HEK293 (cell line): Measurements from ENCODE around the gene HM13.

Experiments used
- CTCF ChIA-PET: fragments of 350-600 bp; formaldehyde crosslinking; extraction: SDS; loops from one replicate; lab custom pipeline; 2021; ENCODE audit warnings: antibody characterized with exemption; lab: Yijun Ruan, JAX
- POLR2A ChIA-PET: fragments of 300-600 bp; formaldehyde crosslinking; extraction: SDS; loops from one replicate; lab custom pipeline; 2020; ENCODE audit warnings: antibody characterized with exemption, inconsistent platforms; lab: Yijun Ruan, JAX
- H3K27ac ChIP-seq: fragments of 200-500 bp; sonication (Bioruptor generic); 2 replicates; pipeline ENCODE4 v1.5.1; 2014; ENCODE audit warnings: low read depth, low read length, control low read depth, inconsistent platforms; ENCODE audit errors: extremely low read depth
- H3K36me3 ChIP-seq, 2 experiments: fragments of 200-500 bp in 1 of 2; sonication (Bioruptor generic) in 1 of 2; 1 replicate in 1 of 2; 2 replicates in 1 of 2; pipeline ENCODE4 v1.5.1; 2014 to 2017; ENCODE audit warnings: inconsistent platforms in 2 of 2, low read length in 2 of 2; ENCODE audit not compliant: control insufficient read depth in 2 of 2, insufficient read depth in 1 of 2
- H3K4me1 ChIP-seq: fragments of 200-500 bp; sonication (Bioruptor generic); 2 replicates; pipeline ENCODE4 v1.5.1; 2014; ENCODE audit warnings: mild to moderate bottlenecking, low read length, inconsistent platforms; ENCODE audit not compliant: control insufficient read depth, insufficient read depth
- H3K4me3 ChIP-seq: 2 replicates; pipeline ENCODE4 v1.5.1; 2011; ENCODE audit warnings: low read depth, mild to moderate bottlenecking, control low read depth, low read length, moderate library complexity
- H3K9me3 ChIP-seq: fragments of 200-500 bp; sonication (Bioruptor generic); 2 replicates; pipeline ENCODE4 v1.5.1; 2014; ENCODE audit warnings: low read depth, low read length, inconsistent platforms; ENCODE audit not compliant: control insufficient read depth, insufficient read depth
- GLI2 ChIP-seq: fragments of 450-650 bp; formaldehyde crosslinking; IDR thresholded peaks from 2 replicates; pipeline ENCODE4; 2017; ENCODE audit warnings: missing biosample characterization, missing genetic modification characterization, low read depth, borderline replicate concordance
- GLIS1 ChIP-seq: fragments of 450-650 bp; formaldehyde crosslinking; IDR thresholded peaks from 2 replicates; pipeline ENCODE4 v1.5.1; 2016; ENCODE audit warnings: missing biosample characterization, missing genetic modification characterization
- YY2 ChIP-seq: fragments of 450-650 bp; formaldehyde crosslinking; IDR thresholded peaks from 2 replicates; pipeline ENCODE4 v1.5.1; 2016; ENCODE audit warnings: missing biosample characterization, missing genetic modification characterization
- ZFP3 ChIP-seq: fragments of 450-650 bp; formaldehyde crosslinking; IDR thresholded peaks from 2 replicates; pipeline ENCODE4 v1.5.1; 2016; ENCODE audit warnings: low read depth, missing biosample characterization, missing genetic modification characterization
- ZNF112 ChIP-seq: fragments of 450-650 bp; formaldehyde crosslinking; IDR thresholded peaks from 2 replicates; pipeline ENCODE4 v1.5.0; 2017; ENCODE audit warnings: missing biosample characterization, missing genetic modification characterization
- ZNF138 ChIP-seq: fragments of 450-650 bp; formaldehyde crosslinking; IDR thresholded peaks from 2 replicates; pipeline ENCODE4 v1.5.1; 2016; ENCODE audit warnings: missing biosample characterization, missing genetic modification characterization, borderline replicate concordance
- ZNF248 ChIP-seq: fragments of 450-650 bp; formaldehyde crosslinking; IDR thresholded peaks from 2 replicates; pipeline ENCODE4 v1.5.1; 2017; ENCODE audit warnings: missing biosample characterization, missing genetic modification characterization
- ZNF404 ChIP-seq: fragments of 450-650 bp; formaldehyde crosslinking; IDR thresholded peaks from 2 replicates; pipeline ENCODE4 v1.5.1; 2017; ENCODE audit warnings: missing biosample characterization, missing genetic modification characterization
- ZNF433 ChIP-seq: fragments of 450-650 bp; formaldehyde crosslinking; IDR thresholded peaks from 2 replicates; pipeline ENCODE4 v1.5.1; 2016; ENCODE audit warnings: missing biosample characterization, missing genetic modification characterization, low read depth
- ZNF529 ChIP-seq: fragments of 450-650 bp; formaldehyde crosslinking; IDR thresholded peaks from 2 replicates; pipeline ENCODE4 v1.5.1; 2017; ENCODE audit warnings: missing genetic modification characterization, missing biosample characterization; ENCODE audit not compliant: insufficient replicate concordance
- ZNF544 ChIP-seq: fragments of 450-650 bp; formaldehyde crosslinking; IDR thresholded peaks from 2 replicates; pipeline ENCODE4 v1.5.0; 2017; ENCODE audit warnings: missing biosample characterization, missing genetic modification characterization
- ZNF558 ChIP-seq: fragments of 450-650 bp; formaldehyde crosslinking; IDR thresholded peaks from 2 replicates; pipeline ENCODE4 v1.5.1; 2016; ENCODE audit warnings: missing biosample characterization, missing genetic modification characterization
- ZNF561 ChIP-seq: fragments of 450-650 bp; IDR thresholded peaks from 2 replicates; pipeline ENCODE4 v1.5.1; 2018; ENCODE audit warnings: missing biosample characterization, missing genetic modification characterization, borderline replicate concordance
- ZNF670 ChIP-seq: fragments of 450-650 bp; formaldehyde crosslinking; IDR thresholded peaks from 2 replicates; pipeline ENCODE4 v1.5.1; 2016; ENCODE audit warnings: missing biosample characterization, missing genetic modification characterization, low read depth
- ZNF747 ChIP-seq: fragments of 450-650 bp; formaldehyde crosslinking; IDR thresholded peaks from 2 replicates; pipeline ENCODE4 v1.5.1; 2016; ENCODE audit warnings: missing biosample characterization, missing genetic modification characterization
- ZNF776 ChIP-seq: fragments of 450-650 bp; formaldehyde crosslinking; IDR thresholded peaks from 2 replicates; pipeline ENCODE4 v1.5.0; 2017; ENCODE audit warnings: missing biosample characterization, missing genetic modification characterization, borderline replicate concordance
- ZNF777 ChIP-seq: fragments of 450-650 bp; formaldehyde crosslinking; IDR thresholded peaks from 2 replicates; pipeline ENCODE4 v1.5.1; 2017; ENCODE audit warnings: missing biosample characterization, missing genetic modification characterization, borderline replicate concordance
- ZNF792 ChIP-seq: fragments of 450-650 bp; formaldehyde crosslinking; IDR thresholded peaks from 2 replicates; pipeline ENCODE4 v1.5.1; 2016; ENCODE audit warnings: missing biosample characterization, missing genetic modification characterization
- ZXDB ChIP-seq: fragments of 450-650 bp; formaldehyde crosslinking; IDR thresholded peaks from 2 replicates; pipeline ENCODE4 v1.5.1; 2016; ENCODE audit warnings: missing biosample characterization, missing genetic modification characterization
- TF ChIP-seq, protein P1 (sequence below): fragments of 450-650 bp; formaldehyde crosslinking; IDR thresholded peaks from 2 replicates; pipeline ENCODE4 v1.5.1; 2016; ENCODE audit warnings: missing biosample characterization, missing genetic modification characterization, borderline replicate concordance
- TF ChIP-seq, protein P2 (sequence below): fragments of 450-650 bp; formaldehyde crosslinking; IDR thresholded peaks from 2 replicates; pipeline ENCODE4 v1.5.1; 2016; ENCODE audit warnings: missing biosample characterization, missing genetic modification characterization
- TF ChIP-seq, protein P3 (sequence below): fragments of 450-650 bp; formaldehyde crosslinking; IDR thresholded peaks from 2 replicates; pipeline ENCODE4 v1.5.1; 2016; ENCODE audit warnings: missing biosample characterization, missing genetic modification characterization
- TF ChIP-seq, protein P4 (sequence below): fragments of 450-650 bp; formaldehyde crosslinking; conservative IDR thresholded peaks from 2 replicates; pipeline ENCODE4 v1.5.1; 2016; ENCODE audit warnings: low read depth, missing biosample characterization, missing genetic modification characterization

HM13 gene

DNA sequence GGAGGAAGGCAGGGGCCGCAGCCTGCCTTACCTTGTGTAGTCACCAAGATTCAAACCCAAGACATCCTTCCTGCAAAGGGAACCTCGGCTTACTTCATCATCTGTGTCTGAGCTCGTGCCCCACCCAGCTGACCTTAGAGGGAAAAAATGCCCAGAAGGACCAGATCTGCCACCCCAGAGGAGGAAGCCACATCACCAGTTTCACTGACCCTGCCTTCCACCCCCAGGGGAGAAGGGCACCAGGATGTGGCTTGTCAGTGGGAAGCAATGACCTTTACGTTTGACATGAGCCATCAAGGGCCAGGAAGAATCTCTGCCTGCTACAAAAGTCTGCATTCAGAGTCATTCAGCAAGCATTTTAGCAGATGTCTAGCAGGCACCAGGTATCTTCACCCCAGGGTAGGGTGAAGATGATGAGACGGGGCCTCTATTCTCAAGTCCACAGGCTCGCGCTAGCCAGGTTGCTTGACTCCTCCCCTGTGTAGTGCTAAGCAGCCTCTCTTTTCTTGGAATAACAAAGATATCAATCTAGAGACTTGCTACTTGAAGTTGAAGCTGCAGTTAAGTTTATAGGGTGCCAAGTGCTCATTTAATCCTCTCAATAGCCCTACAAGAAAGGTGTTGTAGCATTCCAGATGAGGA is 28.1 kb downstream of the HM13 start:
- Histone ChIP-seq H3K4me3 (no peak overlapping the region), H3K9me3 (no peaks in the 10 kb centered on the region), H3K27ac (no peak overlapping the region), H3K36me3 (peaks cover 18 to 73% of the 10 kb centered on the region in 2 experiments), H3K4me1 (no peaks in the 10 kb centered on the region)
- POLR2A ChIA-PET = no interaction called here
- CTCF ChIA-PET = interaction anchor here (1.2 to 2.1 kb wide), 4 partner anchors 15 to 39 kb away, joined by 4 to 9 read pairs (median 8); no protein-coding TSS in a partner anchor
- TF ChIP-seq GLIS1 (tag by site-specific recombination) = no peak
- no peak for TF ChIP-seq ZNF777
- no peak for TF ChIP-seq ZNF529
- TF ChIP-seq YY2 = no peak
- no peak for TF ChIP-seq ZNF776 (tag by site-specific recombination)
- TF ChIP-seq GLI2 (tag by site-specific recombination) = no peak
- TF ChIP-seq, protein P1, sequence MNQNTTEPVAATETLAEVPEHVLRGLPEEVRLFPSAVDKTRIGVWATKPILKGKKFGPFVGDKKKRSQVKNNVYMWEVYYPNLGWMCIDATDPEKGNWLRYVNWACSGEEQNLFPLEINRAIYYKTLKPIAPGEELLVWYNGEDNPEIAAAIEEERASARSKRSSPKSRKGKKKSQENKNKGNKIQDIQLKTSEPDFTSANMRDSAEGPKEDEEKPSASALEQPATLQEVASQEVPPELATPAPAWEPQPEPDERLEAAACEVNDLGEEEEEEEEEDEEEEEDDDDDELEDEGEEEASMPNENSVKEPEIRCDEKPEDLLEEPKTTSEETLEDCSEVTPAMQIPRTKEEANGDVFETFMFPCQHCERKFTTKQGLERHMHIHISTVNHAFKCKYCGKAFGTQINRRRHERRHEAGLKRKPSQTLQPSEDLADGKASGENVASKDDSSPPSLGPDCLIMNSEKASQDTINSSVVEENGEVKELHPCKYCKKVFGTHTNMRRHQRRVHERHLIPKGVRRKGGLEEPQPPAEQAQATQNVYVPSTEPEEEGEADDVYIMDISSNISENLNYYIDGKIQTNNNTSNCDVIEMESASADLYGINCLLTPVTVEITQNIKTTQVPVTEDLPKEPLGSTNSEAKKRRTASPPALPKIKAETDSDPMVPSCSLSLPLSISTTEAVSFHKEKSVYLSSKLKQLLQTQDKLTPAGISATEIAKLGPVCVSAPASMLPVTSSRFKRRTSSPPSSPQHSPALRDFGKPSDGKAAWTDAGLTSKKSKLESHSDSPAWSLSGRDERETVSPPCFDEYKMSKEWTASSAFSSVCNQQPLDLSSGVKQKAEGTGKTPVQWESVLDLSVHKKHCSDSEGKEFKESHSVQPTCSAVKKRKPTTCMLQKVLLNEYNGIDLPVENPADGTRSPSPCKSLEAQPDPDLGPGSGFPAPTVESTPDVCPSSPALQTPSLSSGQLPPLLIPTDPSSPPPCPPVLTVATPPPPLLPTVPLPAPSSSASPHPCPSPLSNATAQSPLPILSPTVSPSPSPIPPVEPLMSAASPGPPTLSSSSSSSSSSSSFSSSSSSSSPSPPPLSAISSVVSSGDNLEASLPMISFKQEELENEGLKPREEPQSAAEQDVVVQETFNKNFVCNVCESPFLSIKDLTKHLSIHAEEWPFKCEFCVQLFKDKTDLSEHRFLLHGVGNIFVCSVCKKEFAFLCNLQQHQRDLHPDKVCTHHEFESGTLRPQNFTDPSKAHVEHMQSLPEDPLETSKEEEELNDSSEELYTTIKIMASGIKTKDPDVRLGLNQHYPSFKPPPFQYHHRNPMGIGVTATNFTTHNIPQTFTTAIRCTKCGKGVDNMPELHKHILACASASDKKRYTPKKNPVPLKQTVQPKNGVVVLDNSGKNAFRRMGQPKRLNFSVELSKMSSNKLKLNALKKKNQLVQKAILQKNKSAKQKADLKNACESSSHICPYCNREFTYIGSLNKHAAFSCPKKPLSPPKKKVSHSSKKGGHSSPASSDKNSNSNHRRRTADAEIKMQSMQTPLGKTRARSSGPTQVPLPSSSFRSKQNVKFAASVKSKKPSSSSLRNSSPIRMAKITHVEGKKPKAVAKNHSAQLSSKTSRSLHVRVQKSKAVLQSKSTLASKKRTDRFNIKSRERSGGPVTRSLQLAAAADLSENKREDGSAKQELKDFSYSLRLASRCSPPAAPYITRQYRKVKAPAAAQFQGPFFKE (tag by site-specific recombination) = no peak
- no peak for TF ChIP-seq ZNF433 (tag by site-specific recombination)
- no peak for TF ChIP-seq ZNF138 (tag by site-specific recombination)
- TF ChIP-seq ZXDB (tag by site-specific recombination) = no peak
- TF ChIP-seq ZFP3 = no peak
- no peak for TF ChIP-seq ZNF561 (tag by site-specific recombination)
- no peak for TF ChIP-seq ZNF112 (tag by site-specific recombination)
- no peak for TF ChIP-seq ZNF248 (tag by site-specific recombination)
- no peak for TF ChIP-seq ZNF404 (tag by site-specific recombination)

DNA sequence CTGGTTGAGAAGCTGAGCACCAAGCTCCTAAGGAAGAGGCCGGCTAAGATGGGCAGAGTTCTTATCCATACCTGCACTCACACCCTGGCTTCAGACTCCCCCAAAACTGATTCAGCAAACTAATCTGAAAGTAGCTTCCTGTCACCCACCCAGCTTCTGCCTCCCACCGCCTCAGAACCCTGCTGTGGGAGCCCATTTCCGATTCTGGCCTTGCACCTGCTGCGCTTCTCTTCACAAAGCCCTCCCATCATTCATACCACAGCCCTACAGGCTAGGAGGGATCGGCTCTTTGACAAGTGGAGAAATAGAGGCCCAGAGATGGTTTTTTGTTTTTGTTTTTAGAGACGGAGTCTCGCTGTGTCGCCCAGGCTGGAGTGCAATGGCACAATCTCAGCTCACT is 28.7 kb downstream of the HM13 start:
- H3K27ac ChIP-seq = no peak overlapping the region
- ChIA-PET CTCF (interaction anchor here (0.6 to 2.1 kb wide), 4 partner anchors 14 to 85 kb away, joined by 3 to 9 read pairs (median 8); no protein-coding TSS in a partner anchor), POLR2A (interaction anchor here (0.6 kb wide), 1 partner anchor 215 kb away, joined by 4 read pairs; no protein-coding TSS in a partner anchor)
- peaks cover 15 to 73% of the 10 kb centered on the region in 2 experiments for H3K36me3 ChIP-seq
- no peaks in the 10 kb centered on the region for H3K4me1 ChIP-seq
- H3K4me3 ChIP-seq = no peak overlapping the region
- H3K9me3 ChIP-seq = no peaks in the 10 kb centered on the region
- TF ChIP-seq, protein P2, sequence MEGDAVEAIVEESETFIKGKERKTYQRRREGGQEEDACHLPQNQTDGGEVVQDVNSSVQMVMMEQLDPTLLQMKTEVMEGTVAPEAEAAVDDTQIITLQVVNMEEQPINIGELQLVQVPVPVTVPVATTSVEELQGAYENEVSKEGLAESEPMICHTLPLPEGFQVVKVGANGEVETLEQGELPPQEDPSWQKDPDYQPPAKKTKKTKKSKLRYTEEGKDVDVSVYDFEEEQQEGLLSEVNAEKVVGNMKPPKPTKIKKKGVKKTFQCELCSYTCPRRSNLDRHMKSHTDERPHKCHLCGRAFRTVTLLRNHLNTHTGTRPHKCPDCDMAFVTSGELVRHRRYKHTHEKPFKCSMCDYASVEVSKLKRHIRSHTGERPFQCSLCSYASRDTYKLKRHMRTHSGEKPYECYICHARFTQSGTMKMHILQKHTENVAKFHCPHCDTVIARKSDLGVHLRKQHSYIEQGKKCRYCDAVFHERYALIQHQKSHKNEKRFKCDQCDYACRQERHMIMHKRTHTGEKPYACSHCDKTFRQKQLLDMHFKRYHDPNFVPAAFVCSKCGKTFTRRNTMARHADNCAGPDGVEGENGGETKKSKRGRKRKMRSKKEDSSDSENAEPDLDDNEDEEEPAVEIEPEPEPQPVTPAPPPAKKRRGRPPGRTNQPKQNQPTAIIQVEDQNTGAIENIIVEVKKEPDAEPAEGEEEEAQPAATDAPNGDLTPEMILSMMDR (tag by site-specific recombination) = no peak
- TF ChIP-seq ZNF561 (tag by site-specific recombination) (no peak), ZNF747 (tag by site-specific recombination) (no peak), ZNF792 (no peak), ZNF558 (tag by site-specific recombination) (no peak), ZNF544 (no peak), YY2 (no peak), ZNF670 (no peak)
- TF ChIP-seq, protein P3, sequence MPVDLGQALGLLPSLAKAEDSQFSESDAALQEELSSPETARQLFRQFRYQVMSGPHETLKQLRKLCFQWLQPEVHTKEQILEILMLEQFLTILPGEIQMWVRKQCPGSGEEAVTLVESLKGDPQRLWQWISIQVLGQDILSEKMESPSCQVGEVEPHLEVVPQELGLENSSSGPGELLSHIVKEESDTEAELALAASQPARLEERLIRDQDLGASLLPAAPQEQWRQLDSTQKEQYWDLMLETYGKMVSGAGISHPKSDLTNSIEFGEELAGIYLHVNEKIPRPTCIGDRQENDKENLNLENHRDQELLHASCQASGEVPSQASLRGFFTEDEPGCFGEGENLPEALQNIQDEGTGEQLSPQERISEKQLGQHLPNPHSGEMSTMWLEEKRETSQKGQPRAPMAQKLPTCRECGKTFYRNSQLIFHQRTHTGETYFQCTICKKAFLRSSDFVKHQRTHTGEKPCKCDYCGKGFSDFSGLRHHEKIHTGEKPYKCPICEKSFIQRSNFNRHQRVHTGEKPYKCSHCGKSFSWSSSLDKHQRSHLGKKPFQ (tag by site-specific recombination) = no peak
- TF ChIP-seq, protein P4, sequence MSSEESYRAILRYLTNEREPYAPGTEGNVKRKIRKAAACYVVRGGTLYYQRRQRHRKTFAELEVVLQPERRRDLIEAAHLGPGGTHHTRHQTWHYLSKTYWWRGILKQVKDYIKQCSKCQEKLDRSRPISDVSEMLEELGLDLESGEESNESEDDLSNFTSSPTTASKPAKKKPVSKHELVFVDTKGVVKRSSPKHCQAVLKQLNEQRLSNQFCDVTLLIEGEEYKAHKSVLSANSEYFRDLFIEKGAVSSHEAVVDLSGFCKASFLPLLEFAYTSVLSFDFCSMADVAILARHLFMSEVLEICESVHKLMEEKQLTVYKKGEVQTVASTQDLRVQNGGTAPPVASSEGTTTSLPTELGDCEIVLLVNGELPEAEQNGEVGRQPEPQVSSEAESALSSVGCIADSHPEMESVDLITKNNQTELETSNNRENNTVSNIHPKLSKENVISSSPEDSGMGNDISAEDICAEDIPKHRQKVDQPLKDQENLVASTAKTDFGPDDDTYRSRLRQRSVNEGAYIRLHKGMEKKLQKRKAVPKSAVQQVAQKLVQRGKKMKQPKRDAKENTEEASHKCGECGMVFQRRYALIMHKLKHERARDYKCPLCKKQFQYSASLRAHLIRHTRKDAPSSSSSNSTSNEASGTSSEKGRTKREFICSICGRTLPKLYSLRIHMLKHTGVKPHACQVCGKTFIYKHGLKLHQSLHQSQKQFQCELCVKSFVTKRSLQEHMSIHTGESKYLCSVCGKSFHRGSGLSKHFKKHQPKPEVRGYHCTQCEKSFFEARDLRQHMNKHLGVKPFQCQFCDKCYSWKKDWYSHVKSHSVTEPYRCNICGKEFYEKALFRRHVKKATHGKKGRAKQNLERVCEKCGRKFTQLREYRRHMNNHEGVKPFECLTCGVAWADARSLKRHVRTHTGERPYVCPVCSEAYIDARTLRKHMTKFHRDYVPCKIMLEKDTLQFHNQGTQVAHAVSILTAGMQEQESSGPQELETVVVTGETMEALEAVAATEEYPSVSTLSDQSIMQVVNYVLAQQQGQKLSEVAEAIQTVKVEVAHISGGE (tag by site-specific recombination) = no peak
